IMR-90 (cell line): ENCODE measurements around the gene AHNAK2. TPM values are rescaled to one million over a fixed set of nuclear protein-coding genes. Genes with fewer than 3 reads are reported as not detected.

Experiments
- ATAC-seq: fragments of 200-7000 bp; cut with Tn5 transposase; 2 replicates; pipeline ENCODE4 v1.9.1; 2020; ENCODE audit warnings: low read depth, mild to moderate bottlenecking, moderate library complexity
- BruUV-seq: library from RNA; stranded (reverse); fragments of 400-500 nt; replicated peaks from 2 replicates; lab custom pipeline; 2021; lab: Mats Ljungman, UMichigan
- CTCF ChIA-PET: fragments of 300-600 bp; formaldehyde crosslinking; extraction: SDS; loops from one replicate; lab custom pipeline; 2021; ENCODE audit warnings: antibody characterized with exemption; lab: Yijun Ruan, JAX
- POLR2A ChIA-PET: fragments of 300-600 bp; sonication (Branson Sonifier 250); formaldehyde crosslinking; loops from one replicate; lab custom pipeline; 2022; ENCODE audit warnings: antibody characterized with exemption; ENCODE audit not compliant: unreplicated experiment; lab: Charles Lee
- DNase-seq: peaks from one replicate; pipeline ENCODE4 v3.0.0; 2013
- H2AFZ ChIP-seq: replicated peaks from 2 replicates; pipeline ENCODE3; 2013; ENCODE audit warnings: low read length, mild to moderate bottlenecking; ENCODE audit not compliant: poor library complexity
- H2AK5ac ChIP-seq: 2 replicates; pipeline ENCODE4 v1.6.1; 2013; ENCODE audit warnings: low read depth, low read length, inconsistent platforms
- H2AK9ac ChIP-seq: replicated peaks from 2 replicates; pipeline ENCODE3; 2013; ENCODE audit warnings: mild to moderate bottlenecking, low read depth, low read length, moderate library complexity; ENCODE audit not compliant: poor library complexity
- H2BK120ac ChIP-seq: 2 replicates; pipeline ENCODE4 v1.6.1; 2013; ENCODE audit warnings: low read depth, low read length, inconsistent platforms
- H2BK15ac ChIP-seq: 3 replicates; pipeline ENCODE4 v1.6.1; 2013; ENCODE audit warnings: low read depth, low read length, inconsistent platforms
- H2BK20ac ChIP-seq: 2 replicates; pipeline ENCODE4 v1.6.1; 2013; ENCODE audit warnings: low read depth, mild to moderate bottlenecking, inconsistent platforms, low read length, moderate library complexity
- H2BK5ac ChIP-seq: 2 replicates; pipeline ENCODE4 v1.6.1; 2013; ENCODE audit warnings: mild to moderate bottlenecking, low read depth, low read length, inconsistent platforms; ENCODE audit not compliant: poor library complexity, severe bottlenecking
- H3K14ac ChIP-seq: replicated peaks from 2 replicates; pipeline ENCODE4 v1.6.1; 2013; ENCODE audit warnings: low read depth, low read length, inconsistent platforms
- H3K18ac ChIP-seq: 2 replicates; pipeline ENCODE4 v1.6.1; 2013; ENCODE audit warnings: low read depth, low read length, control low read depth
- H3K23ac ChIP-seq: 2 replicates; pipeline ENCODE4 v1.6.1; 2013; ENCODE audit warnings: low read depth, low read length, inconsistent platforms
- H3K27ac ChIP-seq: 2 replicates; pipeline ENCODE4 v1.5.1; 2013; ENCODE audit warnings: mild to moderate bottlenecking, control low read depth, low read length; ENCODE audit not compliant: insufficient read depth
- H3K27me3 ChIP-seq: 2 replicates; pipeline ENCODE4 v1.6.1; 2013; ENCODE audit warnings: low read length; ENCODE audit not compliant: control insufficient read depth, insufficient read depth
- H3K36me3 ChIP-seq: 2 replicates; pipeline ENCODE4 v1.6.1; 2013; ENCODE audit warnings: low read length, mixed read lengths; ENCODE audit not compliant: control insufficient read depth, insufficient read depth
- H3K4ac ChIP-seq: 2 replicates; pipeline ENCODE4 v1.6.1; 2013; ENCODE audit warnings: low read depth, low read length, inconsistent platforms
- H3K4me1 ChIP-seq: 2 replicates; pipeline ENCODE4 v1.6.1; 2013; ENCODE audit warnings: low read length, mixed read lengths; ENCODE audit not compliant: control insufficient read depth, insufficient read depth
- H3K4me2 ChIP-seq: 2 replicates; pipeline ENCODE4 v1.6.1; 2013; ENCODE audit warnings: low read depth, mild to moderate bottlenecking, control low read depth, low read length, moderate library complexity
- H3K4me3 ChIP-seq: 2 replicates; pipeline ENCODE4 v1.5.1; 2013; ENCODE audit warnings: low read depth, mild to moderate bottlenecking, control low read depth, low read length, moderate library complexity; ENCODE audit not compliant: insufficient read depth
- H3K56ac ChIP-seq: 2 replicates; pipeline ENCODE4 v1.6.1; 2013; ENCODE audit warnings: low read length, inconsistent platforms; ENCODE audit not compliant: insufficient read depth; ENCODE audit errors: extremely low read depth
- H3K79me1 ChIP-seq, 2 experiments: 2 replicates each; pipeline ENCODE4 v1.6.1; 2013; ENCODE audit warnings: low read length in 2 of 2, inconsistent platforms in 1 of 2, low read depth in 1 of 2
- H3K9ac ChIP-seq: 2 replicates; pipeline ENCODE4 v1.6.1; 2013; ENCODE audit warnings: low read depth, low read length, control low read depth
- H3K9me1 ChIP-seq: 2 replicates; pipeline ENCODE4 v1.6.1; 2013; ENCODE audit warnings: low read length, inconsistent platforms; ENCODE audit not compliant: insufficient read depth
- H3K9me3 ChIP-seq: 2 replicates; pipeline ENCODE4 v1.6.1; 2013; ENCODE audit warnings: low read length; ENCODE audit not compliant: control insufficient read depth, insufficient read depth
- H4K20me1 ChIP-seq: 2 replicates; pipeline ENCODE4 v1.6.1; 2013; ENCODE audit warnings: low read length, inconsistent platforms; ENCODE audit not compliant: insufficient read depth
- H4K5ac ChIP-seq: 2 replicates; pipeline ENCODE4 v1.6.1; 2013; ENCODE audit warnings: mild to moderate bottlenecking, low read depth, low read length, control low read depth
- H4K8ac ChIP-seq, 2 experiments: 2 replicates each; pipeline ENCODE4 v1.6.1; 2013; ENCODE audit warnings: low read depth in 2 of 2, low read length in 2 of 2, control low read depth in 1 of 2, inconsistent platforms in 1 of 2
- H4K91ac ChIP-seq: 2 replicates; pipeline ENCODE4 v1.6.1; 2013; ENCODE audit warnings: low read depth, low read length, inconsistent platforms; ENCODE audit not compliant: insufficient read depth
- BHLHE40 ChIP-seq: fragments of 150-350 bp; IDR thresholded peaks from 2 replicates; pipeline ENCODE4 v1.6.1; 2016; ENCODE audit warnings: mild to moderate bottlenecking, low read depth, low read length
- CEBPB ChIP-seq: IDR thresholded peaks from 2 replicates; pipeline ENCODE4 v1.6.1; 2012; ENCODE audit warnings: low read depth, low read length, improper control_type of control experiment
- CHD1 ChIP-seq: IDR thresholded peaks from 2 replicates; pipeline ENCODE4 v1.6.1; 2012; ENCODE audit warnings: low read depth, low read length, improper control_type of control experiment
- CTCF ChIP-seq: conservative IDR thresholded peaks from 2 replicates; pipeline ENCODE4 v1.5.1; 2012; ENCODE audit warnings: mild to moderate bottlenecking, low read depth, low read length, improper control_type of control experiment
- ELK1 ChIP-seq: fragments of 150-350 bp; IDR thresholded peaks from 2 replicates; pipeline ENCODE4 v1.6.1; 2016; ENCODE audit warnings: low read depth, mild to moderate bottlenecking, low read length, moderate library complexity, borderline replicate concordance
- FOS ChIP-seq: fragments of 150-350 bp; IDR thresholded peaks from 2 replicates; pipeline ENCODE4 v1.6.1; 2016; ENCODE audit warnings: low read depth, low read length
- MAFK ChIP-seq: IDR thresholded peaks from 2 replicates; pipeline ENCODE4 v1.6.1; 2012; ENCODE audit warnings: low read depth, low read length, improper control_type of control experiment
- MAZ ChIP-seq: IDR thresholded peaks from 2 replicates; pipeline ENCODE4 v1.6.1; 2012; ENCODE audit warnings: low read depth, mild to moderate bottlenecking, low read length, improper control_type of control experiment, moderate library complexity, borderline replicate concordance
- MXI1 ChIP-seq: IDR thresholded peaks from 2 replicates; pipeline ENCODE4 v1.6.1; 2012; ENCODE audit warnings: low read depth, mild to moderate bottlenecking, low read length, moderate library complexity, borderline replicate concordance
- NFE2L2 ChIP-seq: fragments of 150-350 bp; IDR thresholded peaks from 2 replicates; pipeline ENCODE4 v1.6.1; 2016; ENCODE audit warnings: low read depth, mild to moderate bottlenecking, low read length
- POLR2A ChIP-seq: IDR thresholded peaks from 2 replicates; pipeline ENCODE4 v1.6.1; 2012; ENCODE audit warnings: mild to moderate bottlenecking, low read depth, low read length
- RAD21 ChIP-seq: IDR thresholded peaks from 2 replicates; pipeline ENCODE4 v1.6.1; 2012; ENCODE audit warnings: low read length, improper control_type of control experiment
- RCOR1 ChIP-seq: IDR thresholded peaks from 2 replicates; pipeline ENCODE4 v1.6.1; 2012; ENCODE audit warnings: mild to moderate bottlenecking, low read length, improper control_type of control experiment; ENCODE audit not compliant: insufficient replicate concordance
- RFX5 ChIP-seq: IDR thresholded peaks from 2 replicates; pipeline ENCODE4 v1.8.0; 2012; ENCODE audit warnings: low read depth, mild to moderate bottlenecking, low read length, moderate library complexity
- SMC3 ChIP-seq: fragments of 150-350 bp; IDR thresholded peaks from 2 replicates; pipeline ENCODE4 v1.6.1; 2016; ENCODE audit warnings: low read depth, mild to moderate bottlenecking, antibody characterized with exemption, low read length, moderate library complexity
- USF2 ChIP-seq: fragments of 150-350 bp; IDR thresholded peaks from 2 replicates; pipeline ENCODE4 v1.6.1; 2017; ENCODE audit warnings: mild to moderate bottlenecking, antibody characterized with exemption, low read length, low read depth
- WGBS, 2 experiments: methylation state at CpG; one replicate each; pipeline versions ENCODE4 v1.1.5 to v1.1.7; 2013; ENCODE audit warnings: missing lambda C conversion rate in 2 of 2; ENCODE audit not compliant: insufficient read length in 1 of 2; ENCODE audit errors: extremely low coverage in 2 of 2; 5-methylcytosine and 5-hydroxymethylcytosine counted together
- dilution Hi-C: fragments of 300-500 bp; cut with HindIII; formaldehyde crosslinking; loops from one replicate; pipeline ENCODE4 v1.14.3; 2018; ENCODE audit warnings: low sequenced_read_pairs; ENCODE audit not compliant: unreplicated experiment
- in situ Hi-C: fragments of 300-500 bp; cut with MboI; formaldehyde crosslinking; loops from 3 replicates; pipeline ENCODE4 v1.14.3; 2019; ENCODE audit warnings: low sequenced_read_pairs, inconsistent platforms, mixed read lengths
- intact Hi-C: fragments of 100-400 bp; cut with micrococcal nuclease; formaldehyde crosslinking; loops from 2 replicates; pipeline ENCODE4 v1.10.0; 2022
- polyA plus RNA-seq, 3 experiments: library from polyadenylated mRNA; depleted of rRNA; stranded (reverse); fragments of >200 nt; gene quantifications; 2 replicates each; pipeline ENCODE4 v1.2.3, GENCODE V29; 2012; ENCODE audit warnings: low replicate concordance in 1 of 3
- total RNA-seq: library from RNA; depleted of rRNA; stranded (reverse); fragments of >200 nt; gene quantifications from 2 replicates; pipeline ENCODE4 v1.2.3, GENCODE V29; 2012

Gene AHNAK2
- total and polyA plus RNA-seq, 2 of the 4 experiments (the other 2 are of a cell fraction) = 2.6 to 7.9 TPM

GRCh38 chr14:104956290-104956890 is 21.8 kb downstream of the AHNAK2 start:
- H3K27me3 ChIP-seq = no peaks in the 10 kb centered on the region; the same call in 1 of the 2 replicates
- H3K4me2 ChIP-seq = no peak overlapping the region
- H2BK20ac ChIP-seq = no peak overlapping the region
- H3K9me3 ChIP-seq = no peaks in the 10 kb centered on the region
- WGBS, 2 experiments = 89% methylated on average over 5 of the region's 14 CpGs; no CpG with 5 or more reads in 1 of the 2 experiments
- no peak overlapping the region for H2BK15ac ChIP-seq
- DNase-seq (no peak), ATAC-seq (no peak)
- H3K9me1 ChIP-seq = no peaks in the 10 kb centered on the region
- no peaks in the 10 kb centered on the region for H3K4me1 ChIP-seq
- in situ Hi-C loops = no loop called here
- H4K91ac ChIP-seq = no peak overlapping the region
- H3K14ac ChIP-seq = no peak overlapping the region
- H3K56ac ChIP-seq = no peak overlapping the region
- no peak overlapping the region for H4K5ac ChIP-seq
- H4K8ac ChIP-seq = no peak overlapping the region
- no peaks in the 10 kb centered on the region for H3K79me1 ChIP-seq
- H2AFZ ChIP-seq = no peak overlapping the region
- no peak overlapping the region for H3K9ac ChIP-seq
- TF ChIP-seq CEBPB (no peak), SMC3 (no peak), RFX5 (no peak), FOS (no peak), MAFK (no peak), BHLHE40 (no peak), MAZ (no peak), RCOR1 (no peak), USF2 (no peak), ELK1 (no peak), POLR2A (no peak), NFE2L2 (no peak), CHD1 (no peak), CTCF (no peak), RAD21 (no peak), MXI1 (no peak)
- no peak overlapping the region for H2AK9ac ChIP-seq
- H2AK5ac ChIP-seq = no peak overlapping the region
- ChIA-PET POLR2A (no interaction called here), CTCF (no interaction called here)
- no TSS peak for BruUV-seq
- dilution Hi-C loops = no loop called here
- H3K27ac ChIP-seq = no peak overlapping the region
- H3K4ac ChIP-seq = no peak overlapping the region
- H3K23ac ChIP-seq = no peak overlapping the region
- H3K36me3 ChIP-seq = peaks cover 2% of the 10 kb centered on the region; the same call in 1 of the 2 replicates
- H2BK120ac ChIP-seq = no peak overlapping the region
- H4K20me1 ChIP-seq = no peaks in the 10 kb centered on the region
- no peak overlapping the region for H3K18ac ChIP-seq
- no peak overlapping the region for H3K4me3 ChIP-seq
- H2BK5ac ChIP-seq = no peak overlapping the region
- intact Hi-C loops = no loop called here
